Muscle layer of duodenum (tissue), 2 donors: ENCODE measurements around the gene IGSF5.

Source experiments
- H3K27ac ChIP-seq: one replicate; pipeline ENCODE4 v1.7.0; 2013; ENCODE audit warnings: mild to moderate bottlenecking, low read length
- H3K27me3 ChIP-seq: one replicate; pipeline ENCODE4 v1.7.0; 2013; ENCODE audit warnings: low read depth, mild to moderate bottlenecking, control low read depth, low read length
- H3K36me3 ChIP-seq, 2 donors: one replicate each; pipeline ENCODE4 v1.7.0; 2013; ENCODE audit warnings: low read length in 2 of 2, control low read depth in 1 of 2, mild to moderate bottlenecking in 1 of 2; ENCODE audit not compliant: insufficient read depth in 2 of 2, control insufficient read depth in 1 of 2
- H3K4me1 ChIP-seq, 2 donors: one replicate each; pipeline ENCODE4 v1.7.0; 2013; ENCODE audit warnings: low read length in 2 of 2, mild to moderate bottlenecking in 2 of 2, control low read depth in 1 of 2, moderate library complexity in 1 of 2; ENCODE audit not compliant: insufficient read depth in 2 of 2, control insufficient read depth in 1 of 2
- H3K4me3 ChIP-seq, 2 donors: one replicate each; pipeline ENCODE4 v1.7.0; 2013; ENCODE audit warnings: low read length in 2 of 2, low read depth in 1 of 2, mild to moderate bottlenecking in 1 of 2
- H3K9me3 ChIP-seq, 2 donors: one replicate each; pipeline ENCODE4 v1.7.0; 2013; ENCODE audit warnings: low read length in 2 of 2, control low read depth in 1 of 2, mild to moderate bottlenecking in 1 of 2; ENCODE audit not compliant: control insufficient read depth in 1 of 2
- donor health status: healthy.

Gene IGSF5

GRCh38 chr21:39825250-39825649 is 80.3 kb downstream of the IGSF5 start:
- Histone ChIP-seq H3K27ac (no peak overlapping the region), H3K36me3 (no peaks in the 10 kb centered on the region), H3K4me3 (no peak overlapping the region), H3K9me3 (peaks cover 0 to 4% of the 10 kb centered on the region in 2 donors), H3K27me3 (no peaks in the 10 kb centered on the region), H3K4me1 (no peaks in the 10 kb centered on the region)

- Histone ChIP-seq H3K4me3 (no peak overlapping the region), H3K27ac (no peak overlapping the region), H3K27me3 (no peaks in the 10 kb centered on the region), H3K9me3 (no peaks in the 10 kb centered on the region), H3K4me1 (no peaks in the 10 kb centered on the region), H3K36me3 (no peaks in the 10 kb centered on the region)
These were observed 89.6 kb downstream of the IGSF5 start for GRCh38 chr21:39834543-39834942.

GRCh38 chr21:39837861-39838359 is 92.9 kb downstream of the IGSF5 start:
- Histone ChIP-seq H3K27me3 (no peaks in the 10 kb centered on the region), H3K4me1 (no peaks in the 10 kb centered on the region), H3K9me3 (no peaks in the 10 kb centered on the region), H3K27ac (no peak overlapping the region), H3K4me3 (no peak overlapping the region), H3K36me3 (no peaks in the 10 kb centered on the region)

GRCh38 chr21:39840373-39841097 is 95.6 kb downstream of the IGSF5 start:
- H3K27me3 ChIP-seq = no peaks in the 10 kb centered on the region
- H3K27ac ChIP-seq = no peak overlapping the region
- no peaks in the 10 kb centered on the region for H3K4me1 ChIP-seq
- H3K9me3 ChIP-seq = no peaks in the 10 kb centered on the region
- H3K4me3 ChIP-seq = no peak overlapping the region
- no peaks in the 10 kb centered on the region for H3K36me3 ChIP-seq

GRCh38 chr21:39842741-39843459 is 97.9 kb downstream of the IGSF5 start:
- Histone ChIP-seq H3K4me1 (no peaks in the 10 kb centered on the region), H3K27me3 (no peaks in the 10 kb centered on the region), H3K4me3 (no peak overlapping the region), H3K27ac (no peak overlapping the region), H3K36me3 (no peaks in the 10 kb centered on the region), H3K9me3 (no peaks in the 10 kb centered on the region)

- H3K27me3 ChIP-seq = no peaks in the 10 kb centered on the region
- no peaks in the 10 kb centered on the region for H3K9me3 ChIP-seq
- no peaks in the 10 kb centered on the region for H3K36me3 ChIP-seq
- no peak overlapping the region for H3K27ac ChIP-seq
- H3K4me3 ChIP-seq = no peak overlapping the region
- H3K4me1 ChIP-seq = no peaks in the 10 kb centered on the region
These were observed 98.5 kb downstream of the IGSF5 start for GRCh38 chr21:39843483-39843882.

GRCh38 chr21:39843916-39844315 is 98.9 kb downstream of the IGSF5 start:
- Histone ChIP-seq H3K27me3 (no peaks in the 10 kb centered on the region), H3K4me3 (no peak overlapping the region), H3K36me3 (no peaks in the 10 kb centered on the region), H3K9me3 (no peaks in the 10 kb centered on the region), H3K27ac (no peak overlapping the region), H3K4me1 (no peaks in the 10 kb centered on the region)

- no peak overlapping the region for H3K4me3 ChIP-seq
- H3K27ac ChIP-seq = no peak overlapping the region
- H3K4me1 ChIP-seq = no peaks in the 10 kb centered on the region
- H3K36me3 ChIP-seq = no peaks in the 10 kb centered on the region
- no peaks in the 10 kb centered on the region for H3K27me3 ChIP-seq
- no peaks in the 10 kb centered on the region for H3K9me3 ChIP-seq
These were observed 100.7 kb downstream of the IGSF5 start for GRCh38 chr21:39845571-39846130.

GRCh38 chr21:39847877-39848276 is 102.9 kb downstream of the IGSF5 start:
- H3K27ac ChIP-seq = no peak overlapping the region
- H3K9me3 ChIP-seq = no peaks in the 10 kb centered on the region
- no peaks in the 10 kb centered on the region for H3K27me3 ChIP-seq
- no peaks in the 10 kb centered on the region for H3K4me1 ChIP-seq
- H3K36me3 ChIP-seq = no peaks in the 10 kb centered on the region
- no peak overlapping the region for H3K4me3 ChIP-seq

- Histone ChIP-seq H3K27ac (no peak overlapping the region), H3K4me1 (no peaks in the 10 kb centered on the region)
These were observed 104.2 kb downstream of the IGSF5 start for GRCh38 chr21:39849014-39849655.

GRCh38 chr21:39850333-39850732 is 105.3 kb downstream of the IGSF5 start:
- Histone ChIP-seq H3K4me3 (no peak overlapping the region), H3K27me3 (no peaks in the 10 kb centered on the region), H3K9me3 (no peaks in the 10 kb centered on the region), H3K27ac (no peak overlapping the region), H3K4me1 (no peaks in the 10 kb centered on the region), H3K36me3 (no peaks in the 10 kb centered on the region)

More at GRCh38 chr21:39849014-39849655, 104.2 kb downstream of the IGSF5 start:
- Histone ChIP-seq H3K36me3 (no peaks in the 10 kb centered on the region), H3K9me3 (no peaks in the 10 kb centered on the region), H3K4me3 (no peak overlapping the region), H3K27me3 (no peaks in the 10 kb centered on the region)
